HG02973 (cell line): ENCODE data around the gene MYH14.
"Not testable (repeated sequence)": the region's sequence is repeated elsewhere in the genome, so short reads cannot be mapped to it uniquely, and the experiment has no call there.

Experiments used
- ATAC-seq: cut with Tn5 transposase; IDR thresholded peaks from one replicate; pipeline ENCODE4 v1.9.1; 2021; ENCODE audit warnings: moderate library complexity; ENCODE audit not compliant: unreplicated experiment

The MYH14 gene

GRCh38 chr19:50223439-50223716 is 20.0 kb downstream of the MYH14 start:
- no peak for ATAC-seq

GRCh38 chr19:50224986-50225747 is 21.7 kb downstream of the MYH14 start:
- ATAC-seq, result no peak

GRCh38 chr19:50226536-50226935 is 23.1 kb downstream of the MYH14 start:
- ATAC-seq, result no peak

GRCh38 chr19:50228153-50228552 is 24.7 kb downstream of the MYH14 start:
- ATAC-seq, result not testable (repeated sequence)

GRCh38 chr19:50230379-50231351 is 27.2 kb downstream of the MYH14 start:
- ATAC-seq, result no peak

GRCh38 chr19:50231417-50231816 is 28.0 kb downstream of the MYH14 start:
- not testable (repeated sequence) for ATAC-seq

GRCh38 chr19:50231821-50232220 is 28.4 kb downstream of the MYH14 start:
- ATAC-seq, result no peak

- ATAC-seq, result no peak
Measured at GRCh38 chr19:50232600-50232999, 29.2 kb downstream of the MYH14 start.

- ATAC-seq, result no peak
Measured at GRCh38 chr19:50233308-50233910, 30.0 kb downstream of the MYH14 start.

GRCh38 chr19:50237493-50237892 is 34.1 kb downstream of the MYH14 start:
- ATAC-seq, result not testable (repeated sequence)

- ATAC-seq, result no peak
Measured at GRCh38 chr19:50238043-50238442, 34.6 kb downstream of the MYH14 start.

GRCh38 chr19:50239921-50240590 is 36.6 kb downstream of the MYH14 start:
- no peak for ATAC-seq

GRCh38 chr19:50242581-50242980 is 39.2 kb downstream of the MYH14 start:
- no peak for ATAC-seq

GRCh38 chr19:50244695-50245094 is 41.3 kb downstream of the MYH14 start:
- no peak for ATAC-seq

- ATAC-seq, result no peak
Measured at GRCh38 chr19:50248413-50248812, 45.0 kb downstream of the MYH14 start.

GRCh38 chr19:50248826-50249225 is 45.4 kb downstream of the MYH14 start:
- no peak for ATAC-seq

GRCh38 chr19:50249636-50250035 is 46.2 kb downstream of the MYH14 start:
- ATAC-seq, result no peak

- ATAC-seq, result no peak
Measured at GRCh38 chr19:50250450-50251136, 47.2 kb downstream of the MYH14 start.

- no peak for ATAC-seq
Measured at GRCh38 chr19:50252111-50252886, 48.9 kb downstream of the MYH14 start.

GRCh38 chr19:50252887-50253268 is 49.5 kb downstream of the MYH14 start:
- no peak for ATAC-seq
